DMS 273 treated with DMSO at 0.1 percent for 48 hours (cell line): ENCODE results near the gene GPR82.
"Not testable (repeated sequence)": the region's sequence is repeated elsewhere in the genome, so short reads cannot be mapped to it uniquely, and the experiment has no call there.

Experiments used
- DNase-seq: peaks from one replicate; lab custom pipeline; 2025; lab: John Stamatoyannopoulos, UW

The GPR82 gene

GRCh38 chrX:41723826-41724225 lies at the start of gene GPR82:
Gene GPR82 (plus strand): TSS chrX:41724181. CDS start chrX:41727027, 2,846 bp downstream.
- no peak for DNase-seq

- not testable (repeated sequence) for DNase-seq
Observed at GRCh38 chrX:41676361-41676760, 47.6 kb upstream of the GPR82 start.

- no peak for DNase-seq
Observed at GRCh38 chrX:41677183-41678060, 46.6 kb upstream of the GPR82 start.

- no peak for DNase-seq
Observed at GRCh38 chrX:41684138-41684537, 39.8 kb upstream of the GPR82 start.

- no peak for DNase-seq
Observed at GRCh38 chrX:41684940-41685339, 39.0 kb upstream of the GPR82 start.

- no peak for DNase-seq
Observed at GRCh38 chrX:41686788-41687187, 37.2 kb upstream of the GPR82 start.

GRCh38 chrX:41688156-41688555 lies 35.8 kb upstream of the GPR82 start:
- DNase-seq: no peak

- DNase-seq: no peak
Observed at GRCh38 chrX:41688835-41689234, 35.1 kb upstream of the GPR82 start, which contains the start of gene GPR34. Gene GPR34 (plus strand): TSS chrX:41688973. CDS start chrX:41695634, 6,661 bp downstream.

GRCh38 chrX:41689711-41690110 lies 34.3 kb upstream of the GPR82 start:
- DNase-seq: no peak

GRCh38 chrX:41692162-41692749 lies 31.7 kb upstream of the GPR82 start:
- DNase-seq: no peak

- DNase-seq: no peak
Observed at GRCh38 chrX:41693024-41693423, 31.0 kb upstream of the GPR82 start.

GRCh38 chrX:41695426-41695825 lies 28.6 kb upstream of the GPR82 start:
- DNase-seq: no peak

GRCh38 chrX:41703574-41704029 lies 20.4 kb upstream of the GPR82 start:
- no peak for DNase-seq

GRCh38 chrX:41705042-41705441 lies 18.9 kb upstream of the GPR82 start:
- no peak for DNase-seq

- DNase-seq: no peak
Observed at GRCh38 chrX:41705680-41706374, 18.2 kb upstream of the GPR82 start.

- no peak for DNase-seq
Observed at GRCh38 chrX:41707218-41707617, 16.8 kb upstream of the GPR82 start.

- no peak for DNase-seq
Observed at GRCh38 chrX:41708486-41708885, 15.5 kb upstream of the GPR82 start.

- no peak for DNase-seq
Observed at GRCh38 chrX:41711021-41711667, 12.8 kb upstream of the GPR82 start.

GRCh38 chrX:41716222-41716621 lies 7.8 kb upstream of the GPR82 start:
- no peak for DNase-seq

GRCh38 chrX:41716767-41717473 lies 7.1 kb upstream of the GPR82 start:
- DNase-seq: no peak

GRCh38 chrX:41718481-41719235 lies 5.3 kb upstream of the GPR82 start:
- no peak for DNase-seq
